ENCODE results near the gene BUB1. TPM values are rescaled to one million over a fixed set of nuclear protein-coding genes. Genes with fewer than 3 reads are reported as not detected.
A peak's percentile ranks its signal among the peaks of the same experiment; 100 is the strongest.
"Not testable (repeated sequence)": the region's sequence is repeated elsewhere in the genome, so short reads cannot be mapped to it uniquely, and the experiment has no call there.

The BUB1 gene
- total RNA-seq, 2 experiments from 2014 or later, result 102 to 111 TPM

DNA sequence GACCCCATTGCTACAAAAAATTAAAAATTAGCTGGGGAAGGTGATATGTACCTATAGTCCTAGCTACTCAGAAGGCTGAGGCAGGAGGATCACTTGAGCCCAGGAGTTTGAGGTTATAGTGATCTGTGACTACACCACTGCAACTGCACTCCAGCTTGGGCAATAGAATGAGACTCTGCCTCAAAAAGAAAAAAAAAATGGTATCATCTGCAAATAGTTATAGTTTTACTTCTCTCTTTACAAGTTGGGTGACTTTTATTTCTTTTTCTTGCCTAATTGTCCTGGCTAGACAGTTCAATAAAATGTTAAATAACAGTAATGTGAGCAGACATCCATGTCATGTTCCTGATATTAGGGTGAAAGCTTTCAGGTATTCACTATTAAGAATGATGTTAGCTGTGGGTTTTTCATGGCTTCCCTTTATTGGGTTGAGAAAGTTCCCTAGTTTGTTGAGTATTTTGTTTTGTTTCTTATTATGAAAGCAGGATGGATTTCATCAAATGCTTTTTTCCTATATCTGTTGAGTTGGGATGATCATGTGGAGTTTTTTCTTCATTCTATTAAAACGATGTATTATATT is 29.6 kb upstream of the BUB1 start:
- ATAC-seq (no peak), DNase-seq (no peak)
- intact Hi-C loops (cut with micrococcal nuclease), result no loop called here
- Mint-ChIP-seq H3K9me3 (no peaks in the 10 kb centered on the region), H3K36me3 (ENCODE audit: low read depth) (no peaks in the 10 kb centered on the region), H3K4me3 (no peak overlapping the region), H3K27ac (no peak overlapping the region), H3K4me1 (ENCODE audit: low read depth) (no peaks in the 10 kb centered on the region), H3K27me3 (peaks cover 25% of the 10 kb centered on the region)
- TF ChIP-seq, protein P1, sequence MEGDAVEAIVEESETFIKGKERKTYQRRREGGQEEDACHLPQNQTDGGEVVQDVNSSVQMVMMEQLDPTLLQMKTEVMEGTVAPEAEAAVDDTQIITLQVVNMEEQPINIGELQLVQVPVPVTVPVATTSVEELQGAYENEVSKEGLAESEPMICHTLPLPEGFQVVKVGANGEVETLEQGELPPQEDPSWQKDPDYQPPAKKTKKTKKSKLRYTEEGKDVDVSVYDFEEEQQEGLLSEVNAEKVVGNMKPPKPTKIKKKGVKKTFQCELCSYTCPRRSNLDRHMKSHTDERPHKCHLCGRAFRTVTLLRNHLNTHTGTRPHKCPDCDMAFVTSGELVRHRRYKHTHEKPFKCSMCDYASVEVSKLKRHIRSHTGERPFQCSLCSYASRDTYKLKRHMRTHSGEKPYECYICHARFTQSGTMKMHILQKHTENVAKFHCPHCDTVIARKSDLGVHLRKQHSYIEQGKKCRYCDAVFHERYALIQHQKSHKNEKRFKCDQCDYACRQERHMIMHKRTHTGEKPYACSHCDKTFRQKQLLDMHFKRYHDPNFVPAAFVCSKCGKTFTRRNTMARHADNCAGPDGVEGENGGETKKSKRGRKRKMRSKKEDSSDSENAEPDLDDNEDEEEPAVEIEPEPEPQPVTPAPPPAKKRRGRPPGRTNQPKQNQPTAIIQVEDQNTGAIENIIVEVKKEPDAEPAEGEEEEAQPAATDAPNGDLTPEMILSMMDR (IDR thresholded peaks at IDR 0.05), result no peak
- CTCF ChIA-PET, result no interaction called here
- POLR2A ChIA-PET, result no interaction called here

DNA sequence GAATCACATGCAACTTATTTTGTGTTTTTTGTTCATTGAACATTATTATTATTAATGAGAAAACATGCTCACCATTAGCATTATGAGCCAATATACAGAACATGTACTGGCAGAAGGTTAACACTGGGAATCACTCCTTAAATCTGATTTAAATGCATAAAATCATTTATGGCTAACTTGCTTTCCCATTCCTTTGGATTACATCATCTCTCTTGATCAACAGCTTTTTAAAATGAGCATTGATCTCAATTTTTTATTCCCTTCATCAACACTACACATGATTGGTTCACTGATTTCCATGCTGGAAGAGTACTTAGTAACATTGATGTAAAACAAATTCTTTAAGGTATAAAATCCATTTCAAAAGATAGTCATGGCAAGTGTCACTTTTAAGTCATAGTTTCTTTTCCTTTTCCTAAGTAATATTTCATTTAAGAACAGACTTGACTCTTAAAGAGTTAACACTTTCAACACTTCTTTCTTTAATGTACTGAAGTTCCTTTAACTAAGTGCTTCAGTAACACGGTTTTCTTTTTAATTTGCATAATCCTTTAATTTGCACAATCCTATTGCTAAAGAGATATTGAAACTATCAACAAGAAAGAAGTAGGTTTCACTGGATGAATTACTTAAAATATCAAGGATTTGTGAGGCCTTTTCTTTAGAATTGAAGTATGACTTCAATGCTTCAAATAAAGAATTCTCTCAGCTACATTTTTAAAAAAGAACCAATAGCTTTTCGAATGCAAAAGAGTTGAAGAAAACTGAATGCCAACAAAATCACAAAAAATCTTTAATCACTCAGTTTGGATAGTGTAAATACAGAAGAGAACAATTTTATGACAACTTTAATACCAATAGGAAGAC is 24.9 kb upstream of the BUB1 start:
- H3K27ac Mint-ChIP-seq, result no peak overlapping the region
- ChIA-PET POLR2A (no interaction called here), CTCF (no interaction called here)
- ATAC-seq (no peak), DNase-seq (no peak)
- no peaks in the 10 kb centered on the region for H3K36me3 Mint-ChIP-seq (ENCODE audit: low read depth)
- H3K4me3 Mint-ChIP-seq, result no peak overlapping the region
- H3K27me3 Mint-ChIP-seq, result peaks cover 7% of the 10 kb centered on the region
- no peaks in the 10 kb centered on the region for H3K9me3 Mint-ChIP-seq
- H3K4me1 Mint-ChIP-seq (ENCODE audit: low read depth), result no peaks in the 10 kb centered on the region
- intact Hi-C loops (cut with micrococcal nuclease), result no loop called here
- TF ChIP-seq, protein P1 (IDR thresholded peaks at IDR 0.05), result no peak

DNA sequence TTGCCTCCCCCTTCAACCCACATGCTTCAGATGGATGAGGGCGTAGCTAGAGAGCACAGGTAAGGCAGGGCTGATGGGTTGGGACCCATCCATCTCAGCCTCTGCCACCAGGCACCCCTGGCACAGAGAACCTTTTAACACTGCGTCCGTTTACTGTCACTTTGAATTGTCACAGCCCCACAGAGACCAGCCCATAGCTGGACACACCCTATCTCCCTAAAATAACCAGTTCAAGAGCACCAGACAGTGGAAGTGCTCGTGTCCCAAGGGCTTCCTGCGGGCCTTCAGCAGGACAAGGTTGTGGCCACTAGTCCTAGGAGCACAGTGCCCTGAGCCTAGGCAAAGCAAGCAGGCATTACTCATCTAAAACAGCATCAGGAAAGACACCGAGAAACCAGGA is 20.4 kb upstream of the BUB1 start:
- CTCF ChIA-PET, result not testable (repeated sequence)

DNA sequence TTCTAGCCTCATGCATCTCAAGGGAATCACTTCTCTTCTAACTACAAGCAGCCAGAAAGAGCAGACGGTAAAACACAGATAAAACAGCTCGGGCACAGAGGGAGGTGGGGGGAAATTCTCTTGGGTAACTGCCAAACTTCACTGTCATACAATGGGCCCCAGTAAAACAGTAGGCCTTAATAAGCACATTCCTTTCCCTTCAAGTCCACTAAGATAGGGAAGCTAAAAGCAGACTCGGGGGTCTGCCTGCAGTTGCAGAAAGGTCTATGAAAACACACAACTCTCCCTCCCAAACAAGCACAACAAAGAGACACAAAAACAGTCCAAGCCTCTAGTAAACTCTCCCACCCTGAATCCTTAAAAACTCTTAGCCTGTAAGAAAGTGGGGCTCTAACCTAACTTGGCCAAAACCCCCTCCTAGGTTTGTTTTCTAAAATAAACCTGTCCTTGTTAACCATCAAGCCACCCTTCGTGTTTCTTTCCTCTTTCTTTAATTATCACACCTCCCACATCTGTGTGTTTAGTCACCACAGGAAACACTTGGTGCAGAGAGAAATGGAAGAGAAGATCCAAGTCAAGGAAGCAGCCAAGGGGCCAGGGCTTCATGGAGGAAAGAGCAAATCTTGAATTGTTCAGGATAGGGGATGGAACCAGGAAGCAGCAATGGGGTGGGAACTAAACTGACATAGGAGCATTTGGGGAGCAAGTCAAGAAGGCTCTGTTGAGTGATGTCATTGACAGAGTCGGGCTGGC is 17.5 kb upstream of the BUB1 start:
- POLR2A ChIA-PET; intact Hi-C loops (cut with micrococcal nuclease); CTCF ChIA-PET: not testable (repeated sequence)

More for the DNA sequence above, 20.4 kb upstream of the BUB1 start:
- H3K36me3 Mint-ChIP-seq (ENCODE audit: low read depth); H3K4me1 Mint-ChIP-seq (ENCODE audit: low read depth); ATAC-seq; intact Hi-C loops (cut with micrococcal nuclease); DNase-seq; H3K9me3 Mint-ChIP-seq; H3K27me3 Mint-ChIP-seq; POLR2A ChIA-PET; H3K27ac Mint-ChIP-seq; H3K4me3 Mint-ChIP-seq: not testable (repeated sequence)

DNA sequence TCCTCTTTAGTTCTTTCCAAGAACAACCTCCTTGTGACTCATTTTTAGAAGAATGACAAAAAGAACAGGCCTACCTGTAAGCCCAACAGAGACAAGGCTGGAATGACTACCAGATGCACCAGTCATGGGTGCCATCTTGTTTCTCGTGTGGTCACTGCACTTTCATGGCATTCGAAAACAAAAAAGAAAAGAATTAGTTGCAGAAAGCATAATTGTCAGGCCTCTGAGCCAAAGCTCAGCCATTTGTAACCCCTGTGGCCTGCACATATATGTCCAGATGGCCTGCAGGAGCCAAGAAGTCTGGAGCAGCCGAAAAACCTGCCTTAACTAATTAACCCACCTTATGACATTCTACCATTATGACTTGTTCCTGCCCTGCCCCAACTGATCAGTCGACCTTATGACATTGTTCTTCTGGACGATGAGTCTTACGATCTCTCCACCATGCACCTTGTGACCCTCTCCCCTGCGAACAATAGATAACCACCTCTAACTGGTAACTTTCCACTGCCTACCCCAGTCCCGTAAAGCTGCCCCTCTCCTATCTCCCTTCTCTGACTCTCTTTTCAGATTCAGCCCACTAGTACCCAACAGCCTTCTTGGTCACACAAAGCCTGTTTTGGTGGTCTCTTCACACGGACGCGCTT is 13.9 kb upstream of the BUB1 start:
- no peak for DNase-seq
- Mint-ChIP-seq H3K4me1 (ENCODE audit: low read depth) (peaks cover 8% of the 10 kb centered on the region), H3K27ac (no peak overlapping the region), H3K27me3 (peaks cover 19% of the 10 kb centered on the region), H3K9me3 (peaks cover 10% of the 10 kb centered on the region), H3K4me3 (no peak overlapping the region), H3K36me3 (ENCODE audit: low read depth) (no peaks in the 10 kb centered on the region)
- ATAC-seq, result no peak
- ChIA-PET CTCF (no interaction called here), POLR2A (no interaction called here)
- intact Hi-C loops (cut with micrococcal nuclease), result no loop called here
- TF ChIP-seq, protein P1 (IDR thresholded peaks at IDR 0.05), result no peak

More for the DNA sequence above, 17.5 kb upstream of the BUB1 start:
- not testable (repeated sequence) for H3K4me3 Mint-ChIP-seq; H3K9me3 Mint-ChIP-seq; H3K27ac Mint-ChIP-seq; H3K4me1 Mint-ChIP-seq (ENCODE audit: low read depth); DNase-seq; H3K36me3 Mint-ChIP-seq (ENCODE audit: low read depth)
- H3K27me3 Mint-ChIP-seq, result peaks cover 14% of the 10 kb centered on the region
- peak; percentile 64 for ATAC-seq

All from activated CD8-positive, alpha-beta T cell treated with anti-CD3 and anti-CD28 coated beads for 36 hours (primary cell).